HUDEP-2 (cell line): ENCODE data around the gene ZNF513.
"Not testable (repeated sequence)": the region's sequence is repeated elsewhere in the genome, so short reads cannot be mapped to it uniquely, and the experiment has no call there.

Experiments
- DNase-seq, 76 experiments: peaks; one replicate each; lab custom pipeline; 2025; ENCODE audit not compliant: unreplicated experiment in 76 of 76; lab: John Stamatoyannopoulos, UW

ZNF513 gene

GRCh38 chr2:27380626-27381545, at the start of gene ZNF513:
TSS of gene ZNF513 (minus strand) at chr2:27380734. CDS start at chr2:27380526, 208 bp downstream.
- DNase-seq: peak in 75 of 76 experiments; percentile 14 to 93 (median 84)

- peak in 72 of 76 experiments; percentile 9 to 85 (median 66) for DNase-seq
Observed at GRCh38 chr2:27428978-27429541, 48.5 kb upstream of the ZNF513 start.

GRCh38 chr2:27428213-27428977, 47.9 kb upstream of the ZNF513 start, which contains the start of gene NRBP1:
TSS of gene NRBP1 (plus strand) at chr2:27428631. CDS start at chr2:27433274, 4,643 bp downstream.
- peak in 73 of 76 experiments; percentile 30 to 91 (median 78) for DNase-seq

- peak in 1 of 76 experiments; percentile 22 for DNase-seq
Observed at GRCh38 chr2:27427863-27428212, 47.3 kb upstream of the ZNF513 start.

GRCh38 chr2:27425039-27425438, 44.5 kb upstream of the ZNF513 start:
- not testable (repeated sequence) for DNase-seq

- DNase-seq: no peak
Observed at GRCh38 chr2:27422958-27423357, 42.4 kb upstream of the ZNF513 start.

- DNase-seq: no peak
Observed at GRCh38 chr2:27421660-27422250, 41.2 kb upstream of the ZNF513 start.

GRCh38 chr2:27420996-27421395, 40.5 kb upstream of the ZNF513 start:
- DNase-seq: no peak

GRCh38 chr2:27416151-27416550, 35.6 kb upstream of the ZNF513 start:
- no peak for DNase-seq

- no peak for DNase-seq
Observed at GRCh38 chr2:27412419-27413152, 32.1 kb upstream of the ZNF513 start.

- DNase-seq: peak in 75 of 76 experiments; percentile 28 to 95 (median 89)
Observed at GRCh38 chr2:27409321-27410073, 29.0 kb upstream of the ZNF513 start, which contains the start of gene PPM1G. TSS of gene PPM1G (minus strand) at chr2:27409591. CDS start at chr2:27409422, 169 bp downstream.

- peak in 15 of 76 experiments; percentile 2 to 33 (median 19) for DNase-seq
Observed at GRCh38 chr2:27408601-27409320, 28.2 kb upstream of the ZNF513 start.

GRCh38 chr2:27407798-27408491, 27.4 kb upstream of the ZNF513 start:
- DNase-seq: peak in 10 of 76 experiments; percentile 1 to 17 (median 8)

- DNase-seq: no peak
Observed at GRCh38 chr2:27400348-27401135, 20.0 kb upstream of the ZNF513 start.

- DNase-seq: no peak
Observed at GRCh38 chr2:27398962-27399361, 18.4 kb upstream of the ZNF513 start.

- no peak for DNase-seq
Observed at GRCh38 chr2:27393225-27393624, 12.7 kb upstream of the ZNF513 start.
